ENCODE results near the gene ATP5MC3.

DNA sequence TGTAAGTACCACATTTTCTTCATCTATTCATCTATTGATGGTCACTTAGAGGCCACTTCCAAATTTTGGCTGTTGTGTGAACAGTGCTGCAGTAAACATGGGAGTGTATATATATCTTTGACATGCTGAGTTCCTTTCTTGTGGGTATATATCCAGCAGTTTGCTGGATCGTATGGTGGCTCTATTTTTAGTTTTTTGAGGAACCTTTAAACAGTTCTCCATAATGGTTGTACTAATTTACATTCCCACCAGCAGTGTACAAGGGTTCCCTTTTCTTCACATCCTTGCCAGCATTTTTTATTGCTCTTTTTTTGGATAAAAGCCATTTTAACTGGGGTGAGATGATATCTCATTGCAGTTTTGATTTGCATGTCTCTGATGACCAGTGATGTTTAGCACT, 7.3 kb upstream of the ATP5MC3 start:
- TF ChIP-seq, protein P1, sequence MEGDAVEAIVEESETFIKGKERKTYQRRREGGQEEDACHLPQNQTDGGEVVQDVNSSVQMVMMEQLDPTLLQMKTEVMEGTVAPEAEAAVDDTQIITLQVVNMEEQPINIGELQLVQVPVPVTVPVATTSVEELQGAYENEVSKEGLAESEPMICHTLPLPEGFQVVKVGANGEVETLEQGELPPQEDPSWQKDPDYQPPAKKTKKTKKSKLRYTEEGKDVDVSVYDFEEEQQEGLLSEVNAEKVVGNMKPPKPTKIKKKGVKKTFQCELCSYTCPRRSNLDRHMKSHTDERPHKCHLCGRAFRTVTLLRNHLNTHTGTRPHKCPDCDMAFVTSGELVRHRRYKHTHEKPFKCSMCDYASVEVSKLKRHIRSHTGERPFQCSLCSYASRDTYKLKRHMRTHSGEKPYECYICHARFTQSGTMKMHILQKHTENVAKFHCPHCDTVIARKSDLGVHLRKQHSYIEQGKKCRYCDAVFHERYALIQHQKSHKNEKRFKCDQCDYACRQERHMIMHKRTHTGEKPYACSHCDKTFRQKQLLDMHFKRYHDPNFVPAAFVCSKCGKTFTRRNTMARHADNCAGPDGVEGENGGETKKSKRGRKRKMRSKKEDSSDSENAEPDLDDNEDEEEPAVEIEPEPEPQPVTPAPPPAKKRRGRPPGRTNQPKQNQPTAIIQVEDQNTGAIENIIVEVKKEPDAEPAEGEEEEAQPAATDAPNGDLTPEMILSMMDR (IDR thresholded peaks at IDR 0.05 in 4 of 5, conservative IDR thresholded peaks at IDR 0.05 in 1 of 5): no peak
- TF ChIP-seq POLR2A (IDR thresholded peaks at IDR 0.05): no peak
